CD14-positive monocyte (primary cell): ENCODE measurements around the gene NEDD4L. TPM values are rescaled to one million over a fixed set of nuclear protein-coding genes. Genes with fewer than 3 reads are reported as not detected.

ENCODE experiments used
- DNase-seq, 3 donors: peaks; one replicate each; pipeline ENCODE4 v3.0.0-alpha.2; 2011 to 2022
- H2AFZ ChIP-seq: 2 replicates; pipeline ENCODE4 v1.6.0; 2012; ENCODE audit warnings: mild to moderate bottlenecking, low read depth, low read length, inconsistent platforms; ENCODE audit not compliant: insufficient read depth, poor library complexity, severe bottlenecking
- H3K27ac ChIP-seq, 2 donors: 1 replicate in 1 of 2; 2 replicates in 1 of 2; pipeline ENCODE4 v1.5.1; 2012 to 2013; ENCODE audit warnings: low read length in 2 of 2, control low read depth in 1 of 2, inconsistent platforms in 1 of 2, low read depth in 1 of 2, mild to moderate bottlenecking in 1 of 2
- H3K27me3 ChIP-seq, 2 donors: one replicate each; pipeline versions ENCODE4 v1.6.0 to v1.6.1; 2011 to 2013; ENCODE audit warnings: low read length in 2 of 2; ENCODE audit not compliant: control insufficient read depth in 2 of 2, insufficient read depth in 2 of 2
- H3K36me3 ChIP-seq, 2 donors: replicated peaks in 1 of 2; 1 replicate in 1 of 2; 2 replicates in 1 of 2; pipeline versions ENCODE4 v1.5.1 to v1.6.1; 2012 to 2013; ENCODE audit warnings: low read length in 2 of 2, control low read depth in 1 of 2, inconsistent platforms in 1 of 2, mild to moderate bottlenecking in 1 of 2; ENCODE audit not compliant: insufficient read depth in 2 of 2, control insufficient read depth in 1 of 2
- H3K4me1 ChIP-seq, 2 donors: 1 replicate in 1 of 2; 2 replicates in 1 of 2; pipeline versions ENCODE4 v1.5.1 to v1.6.1; 2012 to 2013; ENCODE audit warnings: low read length in 2 of 2, control low read depth in 1 of 2, inconsistent platforms in 1 of 2, mild to moderate bottlenecking in 1 of 2, moderate library complexity in 1 of 2; ENCODE audit not compliant: insufficient read depth in 2 of 2, control insufficient read depth in 1 of 2
- H3K4me2 ChIP-seq: replicated peaks from 2 replicates; pipeline ENCODE3; 2012; ENCODE audit warnings: low read length, moderate library complexity, mild to moderate bottlenecking; ENCODE audit not compliant: poor library complexity, severe bottlenecking; ENCODE audit errors: extremely low read depth
- H3K4me3 ChIP-seq, 3 experiments: fragments of 200-600 bp in 1 of 3; sonication (generic) in 1 of 3; replicated peaks in 1 of 3; 1 replicate in 2 of 3; 2 replicates in 1 of 3; pipeline ENCODE4 v1.5.1; 2011 to 2013; ENCODE audit warnings: low read length in 3 of 3, mild to moderate bottlenecking in 3 of 3, control low read depth in 2 of 3, low read depth in 2 of 3, inconsistent platforms in 1 of 3, moderate library complexity in 1 of 3
- H3K79me2 ChIP-seq: 2 replicates; pipeline ENCODE4 v1.6.0; 2012; ENCODE audit warnings: mild to moderate bottlenecking, control low read depth, inconsistent platforms, low read length, moderate library complexity; ENCODE audit not compliant: insufficient read depth
- H3K9ac ChIP-seq: 2 replicates; pipeline ENCODE4 v1.6.0; 2017; ENCODE audit warnings: low read length, mild to moderate bottlenecking; ENCODE audit not compliant: insufficient read depth, poor library complexity, severe bottlenecking
- H3K9me3 ChIP-seq, 2 donors: replicated peaks in 1 of 2; 1 replicate in 1 of 2; 2 replicates in 1 of 2; pipeline versions ENCODE4 v1.5.1 to v1.6.1; 2012 to 2013; ENCODE audit warnings: low read length in 2 of 2, control low read depth in 1 of 2; ENCODE audit not compliant: control insufficient read depth in 1 of 2, insufficient read depth in 1 of 2
- H4K20me1 ChIP-seq: 2 replicates; pipeline ENCODE4 v1.6.0; 2012; ENCODE audit warnings: mild to moderate bottlenecking, low read length, control low read depth, moderate library complexity; ENCODE audit not compliant: insufficient read depth
- H3K27ac Mint-ChIP-seq, 7 donors: one replicate each; pipeline ENCODE4 v1.8.0; 2020; ENCODE audit warnings: mild to moderate bottlenecking in 7 of 7, mixed read lengths in 7 of 7, moderate library complexity in 6 of 7, inconsistent platforms in 2 of 7
- H3K27me3 Mint-ChIP-seq, 3 donors: one replicate each; pipeline ENCODE4 v1.8.0; 2021 to 2022; ENCODE audit warnings: low read depth in 3 of 3, mild to moderate bottlenecking in 3 of 3, mixed read lengths in 3 of 3, moderate library complexity in 3 of 3, inconsistent platforms in 1 of 3
- H3K36me3 Mint-ChIP-seq, 2 donors: one replicate each; pipeline ENCODE4 v1.8.0; 2020; ENCODE audit warnings: mixed read lengths in 2 of 2, inconsistent platforms in 1 of 2, mild to moderate bottlenecking in 1 of 2
- H3K4me1 Mint-ChIP-seq: one replicate; pipeline ENCODE4 v1.8.0; 2020; ENCODE audit warnings: mild to moderate bottlenecking, mixed read lengths
- H3K4me3 Mint-ChIP-seq, 2 donors: one replicate each; pipeline ENCODE4 v1.8.0; 2020; ENCODE audit warnings: mild to moderate bottlenecking in 2 of 2, mixed read lengths in 2 of 2, moderate library complexity in 1 of 2
- H3K9me3 Mint-ChIP-seq, 7 donors: one replicate each; pipeline ENCODE4 v1.8.0; 2020 to 2022; ENCODE audit warnings: mixed read lengths in 7 of 7, mild to moderate bottlenecking in 6 of 7, moderate library complexity in 6 of 7, inconsistent platforms in 2 of 7
- CTCF ChIP-seq: fragments of 200-600 bp; IDR thresholded peaks from one replicate; pipeline ENCODE4 v1.8.0; 2022; ENCODE audit warnings: antibody characterized with exemption, mild to moderate bottlenecking
- WGBS: methylation state at CpG from one replicate; pipeline ENCODE4 v1.1.5; 2013; ENCODE audit warnings: missing lambda C conversion rate; ENCODE audit not compliant: insufficient coverage; 5-methylcytosine and 5-hydroxymethylcytosine counted together
- intact Hi-C, 2 donors: fragments of 100-400 bp; cut with micrococcal nuclease; formaldehyde crosslinking; loops; one replicate each; pipeline versions ENCODE4 v1.15.0 to v1.15.1; 2023
- polyA plus RNA-seq, 3 donors: library from polyadenylated mRNA; depleted of rRNA in 1 of 3; unstranded in 2 of 3; stranded (reverse) in 1 of 3; fragments of 300-500 nt in 2 of 3; fragments of >200 nt in 1 of 3; fragmentation: Illumina TruSeq in 2 of 3; gene quantifications; 1 replicate in 2 of 3; 2 replicates in 1 of 3; pipeline ENCODE4 v1.2.3, GENCODE V29; 2012 to 2021

NEDD4L gene
- polyA plus RNA-seq, 3 donors = 2.5 to 5.2 (median 4.5) TPM

DNA sequence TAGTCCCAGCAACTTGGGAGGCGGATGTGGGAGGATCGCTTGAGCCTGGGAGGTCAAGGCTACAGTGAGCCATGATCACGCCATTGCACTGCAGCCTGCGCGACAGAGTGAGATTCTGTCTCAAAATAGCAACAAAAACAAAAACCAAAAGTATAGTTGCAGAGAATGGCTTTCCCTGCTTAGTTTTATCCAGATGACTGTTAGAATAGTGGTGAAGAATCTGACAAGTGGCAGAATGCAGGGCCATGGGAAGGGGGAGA lies 53.8 kb downstream of the NEDD4L start:
- Histone ChIP-seq H2AFZ (no peak overlapping the region), H3K9ac (no peak overlapping the region), H3K79me2 (no peaks in the 10 kb centered on the region), H4K20me1 (no peaks in the 10 kb centered on the region), H3K4me1 (peaks cover 5 to 18% of the 10 kb centered on the region in 2 donors), H3K9me3 (no peaks in the 10 kb centered on the region), H3K27me3 (no peaks in the 10 kb centered on the region), H3K4me2 (no peak overlapping the region), H3K4me3 (no peak overlapping the region), H3K27ac (no peak overlapping the region), H3K36me3 (no peaks in the 10 kb centered on the region)
- peaks cover 20% of the 10 kb centered on the region for H3K4me1 Mint-ChIP-seq
- no peak for TF ChIP-seq CTCF
- peaks cover 0 to 3% (median 0%) of the 10 kb centered on the region in 7 donors for H3K9me3 Mint-ChIP-seq
- intact Hi-C loops = no loop called here
- DNase-seq = no peak
- H3K36me3 Mint-ChIP-seq = peaks cover 0 to 6% of the 10 kb centered on the region in 2 donors
- peaks cover 9 to 13% (median 10%) of the 10 kb centered on the region in 3 donors for H3K27me3 Mint-ChIP-seq
- peak overlapping the region in 1 of 7 donors; percentile 55 for H3K27ac Mint-ChIP-seq
- WGBS = 100% methylated on average over 2 of the region's 5 CpGs
- no peak overlapping the region for H3K4me3 Mint-ChIP-seq

DNA sequence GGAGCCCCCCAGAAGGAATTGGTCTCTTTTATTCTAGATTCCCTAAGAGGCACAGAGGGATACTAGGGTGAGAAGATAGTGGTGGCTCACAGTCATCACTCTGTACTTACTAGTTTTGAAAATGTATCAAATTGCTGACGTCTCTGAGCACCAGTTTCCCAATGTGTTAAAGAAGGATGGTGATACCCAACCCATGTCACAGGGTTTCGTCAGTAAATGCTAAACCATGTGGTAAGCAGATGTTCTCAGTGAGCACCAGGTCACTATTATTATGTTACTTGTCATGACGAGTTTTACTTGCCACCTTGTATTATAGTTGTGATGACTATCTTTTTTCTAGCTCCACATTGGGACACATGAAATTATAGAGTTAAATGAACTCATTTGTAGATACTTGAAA lies 54.7 kb downstream of the NEDD4L start:
- Histone ChIP-seq H3K36me3 (no peaks in the 10 kb centered on the region), H3K4me3 (no peak overlapping the region), H3K27ac (no peak overlapping the region), H3K79me2 (no peaks in the 10 kb centered on the region), H3K4me1 (peaks cover 5 to 18% of the 10 kb centered on the region in 2 donors), H2AFZ (no peak overlapping the region), H4K20me1 (no peaks in the 10 kb centered on the region), H3K27me3 (peaks cover 0 to under 1% of the 10 kb centered on the region in 2 donors), H3K9ac (no peak overlapping the region), H3K4me2 (no peak overlapping the region), H3K9me3 (no peaks in the 10 kb centered on the region)
- TF ChIP-seq CTCF = no peak
- H3K9me3 Mint-ChIP-seq = peaks cover 0 to 3% (median 0%) of the 10 kb centered on the region in 7 donors
- H3K36me3 Mint-ChIP-seq = peaks cover 0 to 6% of the 10 kb centered on the region in 2 donors
- intact Hi-C loops = no loop called here
- no peak overlapping the region for H3K27ac Mint-ChIP-seq
- DNase-seq = no peak
- no peak overlapping the region for H3K4me3 Mint-ChIP-seq
- H3K27me3 Mint-ChIP-seq = peaks cover 12 to 14% (median 12%) of the 10 kb centered on the region in 3 donors
- WGBS = 100% methylated on average over 1 of the region's 3 CpGs
- peaks cover 25% of the 10 kb centered on the region for H3K4me1 Mint-ChIP-seq
